ENCODE data around the gene VN1R4. TPM values are rescaled to one million over a fixed set of nuclear protein-coding genes. Genes with fewer than 3 reads are reported as not detected.
"Not testable (repeated sequence)": the region's sequence is repeated elsewhere in the genome, so short reads cannot be mapped to it uniquely, and the experiment has no call there.

The VN1R4 gene
- total and polyA plus RNA-seq, 2 of the 4 experiments (the other 2 are of a cell fraction): not detected

- BruUV-seq (replicated peaks); H3K18ac ChIP-seq (ENCODE audit: low read depth, low read length): not testable (repeated sequence)
Observed at GRCh38 chr19:53257715-53258342, 9.7 kb downstream of the VN1R4 start, which contains the start of gene VN1R2. TSS of gene VN1R2 (plus strand) at chr19:53258292. CDS start at chr19:53258376, 84 bp downstream.

More at GRCh38 chr19:53257715-53258342, 9.7 kb downstream of the VN1R4 start, which contains the start of gene VN1R2:
- H3K27me3 ChIP-seq (ENCODE audit: control insufficient read depth, insufficient read depth, low read length); H3K27ac ChIP-seq (ENCODE audit: insufficient read depth, low read length); H2AFZ ChIP-seq (replicated peaks; ENCODE audit: low read length, poor library complexity); intact Hi-C loops (cut with micrococcal nuclease); H3K36me3 ChIP-seq (ENCODE audit: control insufficient read depth, insufficient read depth, low read length); in situ Hi-C loops (cut with MboI; ENCODE audit: low sequenced_read_pairs); H2BK5ac ChIP-seq (ENCODE audit: low read depth, low read length, poor library complexity, severe bottlenecking); H2AK5ac ChIP-seq (ENCODE audit: low read depth, low read length); ATAC-seq (ENCODE audit: low read depth); H3K9me1 ChIP-seq (ENCODE audit: insufficient read depth, low read length); H3K14ac ChIP-seq (replicated peaks; ENCODE audit: low read depth, low read length); H3K4me1 ChIP-seq (ENCODE audit: control insufficient read depth, insufficient read depth, low read length); H2AK9ac ChIP-seq (replicated peaks; ENCODE audit: low read depth, low read length, poor library complexity); H3K4ac ChIP-seq (ENCODE audit: low read depth, low read length); DNase-seq; H3K9me3 ChIP-seq (ENCODE audit: control insufficient read depth, insufficient read depth, low read length); H2BK15ac ChIP-seq (ENCODE audit: low read depth, low read length); H4K20me1 ChIP-seq (ENCODE audit: insufficient read depth, low read length); dilution Hi-C loops (cut with HindIII; ENCODE audit: low sequenced_read_pairs, unreplicated experiment); H4K5ac ChIP-seq (ENCODE audit: low read depth, low read length); H3K23ac ChIP-seq (ENCODE audit: low read depth, low read length); H3K4me3 ChIP-seq (ENCODE audit: insufficient read depth, low read depth, low read length); H3K9ac ChIP-seq (ENCODE audit: low read depth, low read length); H3K56ac ChIP-seq (ENCODE audit: extremely low read depth, insufficient read depth, low read length); H2BK120ac ChIP-seq (ENCODE audit: low read depth, low read length); H4K8ac ChIP-seq (ENCODE audit: low read depth in 2 of 2, low read length in 2 of 2); POLR2A ChIA-PET (ENCODE audit: unreplicated experiment); H2BK20ac ChIP-seq (ENCODE audit: low read depth, low read length); CTCF ChIA-PET; H4K91ac ChIP-seq (ENCODE audit: insufficient read depth, low read depth, low read length); H3K4me2 ChIP-seq (ENCODE audit: low read depth, low read length); H3K79me1 ChIP-seq (ENCODE audit: low read depth in 1 of 2, low read length in 2 of 2): not testable (repeated sequence)
- no CpG with 5 or more reads among the region's 14 CpGs for WGBS, 2 experiments (ENCODE audit: extremely low coverage in 2 of 2, insufficient read length in 1 of 2)
